Tibial nerve (tissue), 4 donors: Measurements from ENCODE around the gene CCDC17. TPM values are rescaled to one million over a fixed set of nuclear protein-coding genes. Genes with fewer than 3 reads are reported as not detected.

Source experiments
- DNase-seq, 2 donors: peaks; one replicate each; pipeline ENCODE4 v3.0.0-alpha.2; 2019; ENCODE audit warnings: low spot score in 2 of 2
- H3K27ac ChIP-seq, 4 donors: fragments of 200-600 bp; sonication (generic) in 3 of 4; one replicate each; pipeline ENCODE4 v1.5.1; 2017 to 2019; ENCODE audit warnings: mild to moderate bottlenecking in 1 of 4
- H3K27me3 ChIP-seq, 2 donors: fragments of 200-600 bp; sonication (generic) in 1 of 2; one replicate each; pipeline versions ENCODE4 v1.5.1 to v1.6.0; 2017 to 2019
- H3K36me3 ChIP-seq, 3 donors: fragments of 200-600 bp; sonication (generic); one replicate each; pipeline ENCODE4 v1.5.1; 2018 to 2019
- H3K4me1 ChIP-seq, 4 donors: fragments of 200-600 bp; sonication (generic) in 3 of 4; one replicate each; pipeline ENCODE4 v1.5.1; 2017 to 2019
- H3K4me3 ChIP-seq, 4 donors: fragments of 200-600 bp; sonication (generic) in 3 of 4; one replicate each; pipeline ENCODE4 v1.5.1; 2017 to 2019; ENCODE audit warnings: mild to moderate bottlenecking in 1 of 4, moderate library complexity in 1 of 4
- H3K9me3 ChIP-seq, 4 donors: fragments of 200-600 bp; sonication (generic) in 3 of 4; one replicate each; pipeline ENCODE4 v1.5.1; 2017 to 2019
- CTCF ChIP-seq, 5 experiments: fragments of 200-600 bp in 3 of 5; fragments of 450-650 bp in 2 of 5; sonication (generic) in 3 of 5; IDR thresholded peaks; one replicate each; pipeline ENCODE4 v1.5.1; 2016 to 2019; ENCODE audit warnings: antibody characterized with exemption in 5 of 5, mild to moderate bottlenecking in 3 of 5, moderate library complexity in 2 of 5
- EP300 ChIP-seq, 2 donors: sonication (generic); formaldehyde crosslinking; IDR thresholded peaks; one replicate each; pipeline ENCODE4 v1.6.1; 2017; ENCODE audit warnings: antibody characterized with exemption in 2 of 2, mild to moderate bottlenecking in 1 of 2
- POLR2A ChIP-seq, 2 donors: fragments of 450-650 bp; IDR thresholded peaks; one replicate each; pipeline ENCODE4 v1.6.1; 2017; ENCODE audit warnings: antibody characterized with exemption in 2 of 2, mild to moderate bottlenecking in 2 of 2, moderate library complexity in 2 of 2
- WGBS, 2 donors: methylation state at CpG; one replicate each; pipeline ENCODE4 v1.1.5; 2018; 5-methylcytosine and 5-hydroxymethylcytosine counted together
- total RNA-seq, 4 donors: library from RNA; depleted of rRNA; stranded (reverse); fragments of >200 nt; gene quantifications; one replicate each; pipeline ENCODE4 v1.1.0, GENCODE V29; 2016

The CCDC17 gene
- total RNA-seq, 4 donors from 2014 or later, result 0.44 to 5.9 (median 4.3) TPM

GRCh38 chr1:45629035-45629434 is 5.2 kb upstream of the CCDC17 start:
- TF ChIP-seq EP300 (IDR thresholded peaks at IDR 0.05) (no peak), CTCF (IDR thresholded peaks at IDR 0.05) (no peak)
- DNase-seq, result no peak
- H3K36me3 ChIP-seq, result peaks cover 3 to 92% (median 28%) of the 10 kb centered on the region in 3 donors

GRCh38 chr1:45622524-45623394 is 1.1 kb downstream of the CCDC17 start:
- no peak for TF ChIP-seq CTCF (IDR thresholded peaks at IDR 0.05)
- no peak for TF ChIP-seq POLR2A (IDR thresholded peaks at IDR 0.05)
- no peak for TF ChIP-seq EP300 (IDR thresholded peaks at IDR 0.05)
- no peak for DNase-seq
- peak overlapping the region in 2 of 4 donors; percentile 7 to 41 for H3K4me3 ChIP-seq
- H3K27me3 ChIP-seq, result no peaks in the 10 kb centered on the region
- peaks cover 3 to 87% (median 13%) of the 10 kb centered on the region in 3 donors for H3K36me3 ChIP-seq
- H3K9me3 ChIP-seq, result no peaks in the 10 kb centered on the region
- peak overlapping the region in 3 of 4 donors; percentile 41 to 70 (median 43) for H3K27ac ChIP-seq
- 56 to 70% methylated on average over 57 to 73 of the region's 78 CpGs for WGBS, 2 donors
- H3K4me1 ChIP-seq, result peaks cover 0 to 34% (median 2%) of the 10 kb centered on the region in 4 donors

More at GRCh38 chr1:45629035-45629434, 5.2 kb upstream of the CCDC17 start:
- peaks cover 0 to 4% (median 0%) of the 10 kb centered on the region in 4 donors for H3K4me1 ChIP-seq
- H3K27ac ChIP-seq, result peak overlapping the region in 1 of 4 donors; percentile 14
- H3K9me3 ChIP-seq, result no peaks in the 10 kb centered on the region
- H3K4me3 ChIP-seq, result no peak overlapping the region
- H3K27me3 ChIP-seq, result no peaks in the 10 kb centered on the region

- WGBS, 2 donors, result 60 to 61% methylated on average over 18 of the region's 18 CpGs
- Histone ChIP-seq H3K36me3 (peaks cover 0 to 90% (median 20%) of the 10 kb centered on the region in 3 donors), H3K4me3 (no peak overlapping the region), H3K4me1 (peaks cover 0 to 34% (median 2%) of the 10 kb centered on the region in 4 donors), H3K27me3 (no peaks in the 10 kb centered on the region), H3K27ac (peak overlapping the region in 3 of 4 donors; percentile 41 to 70 (median 60)), H3K9me3 (no peaks in the 10 kb centered on the region)
- TF ChIP-seq EP300 (IDR thresholded peaks at IDR 0.05), result no peak
- no peak for DNase-seq
Measured at GRCh38 chr1:45621895-45622523, 1.8 kb downstream of the CCDC17 start.

- WGBS, 2 donors, result 61 to 68% methylated on average over 3 of the region's 3 CpGs
- H3K36me3 ChIP-seq, result peaks cover 0 to 90% (median 25%) of the 10 kb centered on the region in 3 donors
- H3K9me3 ChIP-seq, result no peaks in the 10 kb centered on the region
- TF ChIP-seq CTCF (IDR thresholded peaks at IDR 0.05) (no peak), POLR2A (IDR thresholded peaks at IDR 0.05) (no peak), EP300 (IDR thresholded peaks at IDR 0.05) (no peak)
- no peak for DNase-seq
- H3K27ac ChIP-seq, result peak overlapping the region in 2 of 4 donors; percentile 60 to 70
- H3K4me1 ChIP-seq, result peaks cover 0 to 34% (median 2%) of the 10 kb centered on the region in 4 donors
- H3K4me3 ChIP-seq, result no peak overlapping the region
- no peaks in the 10 kb centered on the region for H3K27me3 ChIP-seq
Measured at GRCh38 chr1:45621501-45621836, 2.4 kb downstream of the CCDC17 start.

- WGBS, 2 donors, result 83 to 91% methylated on average over 17 of the region's 17 CpGs
- peaks cover 0 to 34% (median 2%) of the 10 kb centered on the region in 4 donors for H3K4me1 ChIP-seq
- no peak for DNase-seq
- TF ChIP-seq CTCF (IDR thresholded peaks at IDR 0.05), result no peak
- TF ChIP-seq EP300 (IDR thresholded peaks at IDR 0.05), result no peak
- no peak for TF ChIP-seq POLR2A (IDR thresholded peaks at IDR 0.05)
- no peaks in the 10 kb centered on the region for H3K9me3 ChIP-seq
- H3K27me3 ChIP-seq, result no peaks in the 10 kb centered on the region
- peaks cover 0 to 90% (median 31%) of the 10 kb centered on the region in 3 donors for H3K36me3 ChIP-seq
- no peak overlapping the region for H3K4me3 ChIP-seq
- H3K27ac ChIP-seq, result peak overlapping the region in 3 of 4 donors; percentile 12 to 70 (median 60)
Measured at GRCh38 chr1:45620588-45621500, 3.0 kb downstream of the CCDC17 start.
